GF-D8 (cell line): ENCODE data around the gene NEU4.

Source experiments
- DNase-seq: peaks from one replicate; lab custom pipeline; 2025; lab: John Stamatoyannopoulos, UW

Gene NEU4

GRCh38 chr2:241853651-241854341 lies 44.8 kb downstream of the NEU4 start:
- no peak for DNase-seq

- DNase-seq: no peak
Measured at GRCh38 chr2:241854342-241855244, 45.6 kb downstream of the NEU4 start.

GRCh38 chr2:241855245-241855887 lies 46.4 kb downstream of the NEU4 start:
- no peak for DNase-seq

GRCh38 chr2:241855888-241856422 lies 47.0 kb downstream of the NEU4 start:
- no peak for DNase-seq

GRCh38 chr2:241857041-241857541 lies 48.1 kb downstream of the NEU4 start:
- no peak for DNase-seq

- DNase-seq: no peak
Measured at GRCh38 chr2:241857572-241858121, 48.7 kb downstream of the NEU4 start.

- DNase-seq: no peak
Measured at GRCh38 chr2:241858206-241859016, 49.4 kb downstream of the NEU4 start, which contains the start of gene PDCD1. TSS of gene PDCD1 (minus strand) at chr2:241858894. CDS start at chr2:241858838, 56 bp downstream.

- DNase-seq: no peak
Measured at GRCh38 chr2:241859017-241859435, 50.0 kb downstream of the NEU4 start.

GRCh38 chr2:241859436-241860183 lies 50.6 kb downstream of the NEU4 start:
- no peak for DNase-seq

GRCh38 chr2:241860184-241861078 lies 51.4 kb downstream of the NEU4 start:
- DNase-seq: no peak

- DNase-seq: no peak
Measured at GRCh38 chr2:241861264-241861663, 52.3 kb downstream of the NEU4 start.

- no peak for DNase-seq
Measured at GRCh38 chr2:241862093-241862492, 53.1 kb downstream of the NEU4 start.

GRCh38 chr2:241862775-241863535 lies 54.0 kb downstream of the NEU4 start:
- no peak for DNase-seq

GRCh38 chr2:241863536-241863954 lies 54.6 kb downstream of the NEU4 start:
- DNase-seq: no peak

- DNase-seq: no peak
Measured at GRCh38 chr2:241864168-241864849, 55.3 kb downstream of the NEU4 start.

- DNase-seq: no peak
Measured at GRCh38 chr2:241864850-241865213, 55.8 kb downstream of the NEU4 start.

GRCh38 chr2:241865416-241865956 lies 56.5 kb downstream of the NEU4 start:
- no peak for DNase-seq
